Gastroesophageal sphincter (tissue), 4 donors: Measurements from ENCODE around the gene TMPRSS9. TPM values are rescaled to one million over a fixed set of nuclear protein-coding genes. Genes with fewer than 3 reads are reported as not detected.
"Not testable (repeated sequence)": the region's sequence is repeated elsewhere in the genome, so short reads cannot be mapped to it uniquely, and the experiment has no call there.

Source experiments
- ATAC-seq: fragments of 150-250 bp; one replicate; pipeline ENCODE4 v1.9.1; 2016; ENCODE audit warnings: mild to moderate bottlenecking, moderate library complexity
- H3K27ac ChIP-seq, 4 donors: fragments of 200-600 bp; sonication (generic) in 3 of 4; 1 replicate in 3 of 4; 2 replicates in 1 of 4; pipeline ENCODE4 v1.5.1; 2016 to 2019
- H3K27me3 ChIP-seq: fragments of 200-600 bp; sonication (generic); one replicate; pipeline ENCODE4 v1.5.1; 2019
- H3K36me3 ChIP-seq, 2 donors: fragments of 200-600 bp; sonication (generic); one replicate each; pipeline ENCODE4 v1.5.1; 2019; ENCODE audit warnings: control low read depth in 1 of 2
- H3K4me1 ChIP-seq, 3 donors: fragments of 200-600 bp; sonication (generic); 1 replicate in 2 of 3; 2 replicates in 1 of 3; pipeline ENCODE4 v1.5.1; 2016 to 2019; ENCODE audit warnings: control low read depth in 2 of 3
- H3K4me3 ChIP-seq, 2 donors: fragments of 200-600 bp; sonication (generic); one replicate each; pipeline ENCODE4 v1.5.1; 2019; ENCODE audit warnings: mild to moderate bottlenecking in 1 of 2, moderate library complexity in 1 of 2
- H3K9me3 ChIP-seq, 3 donors: fragments of 200-600 bp; sonication (generic); one replicate each; pipeline ENCODE4 v1.5.1; 2017 to 2019; ENCODE audit warnings: control low read depth in 2 of 3
- EP300 ChIP-seq: sonication (generic); formaldehyde crosslinking; IDR thresholded peaks from one replicate; pipeline ENCODE4 v1.6.1; 2017; ENCODE audit warnings: antibody characterized with exemption, mild to moderate bottlenecking
- POLR2A ChIP-seq, 2 donors: fragments of 450-650 bp; IDR thresholded peaks; one replicate each; pipeline ENCODE4 v1.6.1; 2017; ENCODE audit warnings: antibody characterized with exemption in 2 of 2, mild to moderate bottlenecking in 2 of 2, moderate library complexity in 1 of 2
- POLR2AphosphoS5 ChIP-seq: sonication (generic); formaldehyde crosslinking; IDR thresholded peaks from one replicate; pipeline ENCODE4 v1.6.1; 2017; ENCODE audit warnings: antibody characterized with exemption
- WGBS, 2 donors: methylation state at CpG; one replicate each; pipeline ENCODE4 v1.1.5; 2018; ENCODE audit warnings: low coverage in 1 of 2; 5-methylcytosine and 5-hydroxymethylcytosine counted together
- total RNA-seq, 4 donors: library from RNA; depleted of rRNA; stranded (reverse); fragments of >200 nt; gene quantifications; one replicate each; pipeline ENCODE4 v1.1.0, GENCODE V29; 2016
- TF ChIP-seq, protein P1 (sequence below), 4 experiments: fragments of 200-600 bp in 2 of 4; fragments of 450-650 bp in 2 of 4; sonication (generic) in 1 of 4; IDR thresholded peaks; one replicate each; pipeline ENCODE4 v1.5.1; 2017 to 2019; ENCODE audit warnings: antibody characterized with exemption in 4 of 4, mild to moderate bottlenecking in 2 of 4, moderate library complexity in 2 of 4

TMPRSS9 gene
- total RNA-seq, 4 donors from 2014 or later, result 0.54 TPM; not detected in 3

DNA sequence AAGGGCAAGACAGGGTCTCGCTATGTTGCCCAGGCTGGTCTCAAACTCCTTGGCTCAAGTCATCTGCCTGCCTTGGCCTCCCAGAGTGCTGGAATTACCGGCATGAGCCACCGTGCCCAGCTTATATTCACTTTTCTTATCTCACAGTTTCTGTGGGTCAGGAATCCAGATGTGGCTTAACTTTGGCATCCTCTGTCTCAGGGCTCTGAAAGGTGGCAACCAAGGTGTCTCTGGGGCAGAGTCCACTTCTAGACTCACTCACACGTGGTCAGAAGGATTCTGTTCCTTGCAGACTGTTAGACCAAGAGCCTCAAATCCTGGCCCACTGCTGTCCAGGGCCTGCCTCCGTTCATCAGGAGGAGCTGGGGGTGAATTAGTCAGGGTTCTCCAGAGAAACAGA, 104.3 kb downstream of the TMPRSS9 start:
- no peak for ATAC-seq
- Histone ChIP-seq H3K27me3 (no peaks in the 10 kb centered on the region), H3K9me3 (no peaks in the 10 kb centered on the region), H3K27ac (no peak overlapping the region), H3K4me1 (peaks cover 0 to 27% (median 10%) of the 10 kb centered on the region in 3 donors), H3K4me3 (no peak overlapping the region), H3K36me3 (no peaks in the 10 kb centered on the region)
- TF ChIP-seq POLR2A (IDR thresholded peaks at IDR 0.05) (no peak), EP300 (no peak), POLR2AphosphoS5 (no peak)
- TF ChIP-seq, protein P1, sequence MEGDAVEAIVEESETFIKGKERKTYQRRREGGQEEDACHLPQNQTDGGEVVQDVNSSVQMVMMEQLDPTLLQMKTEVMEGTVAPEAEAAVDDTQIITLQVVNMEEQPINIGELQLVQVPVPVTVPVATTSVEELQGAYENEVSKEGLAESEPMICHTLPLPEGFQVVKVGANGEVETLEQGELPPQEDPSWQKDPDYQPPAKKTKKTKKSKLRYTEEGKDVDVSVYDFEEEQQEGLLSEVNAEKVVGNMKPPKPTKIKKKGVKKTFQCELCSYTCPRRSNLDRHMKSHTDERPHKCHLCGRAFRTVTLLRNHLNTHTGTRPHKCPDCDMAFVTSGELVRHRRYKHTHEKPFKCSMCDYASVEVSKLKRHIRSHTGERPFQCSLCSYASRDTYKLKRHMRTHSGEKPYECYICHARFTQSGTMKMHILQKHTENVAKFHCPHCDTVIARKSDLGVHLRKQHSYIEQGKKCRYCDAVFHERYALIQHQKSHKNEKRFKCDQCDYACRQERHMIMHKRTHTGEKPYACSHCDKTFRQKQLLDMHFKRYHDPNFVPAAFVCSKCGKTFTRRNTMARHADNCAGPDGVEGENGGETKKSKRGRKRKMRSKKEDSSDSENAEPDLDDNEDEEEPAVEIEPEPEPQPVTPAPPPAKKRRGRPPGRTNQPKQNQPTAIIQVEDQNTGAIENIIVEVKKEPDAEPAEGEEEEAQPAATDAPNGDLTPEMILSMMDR (IDR thresholded peaks at IDR 0.05), result no peak
- WGBS, 2 donors, result 77% methylated on average over 5 of the region's 5 CpGs; no CpG with 5 or more reads in 1 of the 2 donors

DNA sequence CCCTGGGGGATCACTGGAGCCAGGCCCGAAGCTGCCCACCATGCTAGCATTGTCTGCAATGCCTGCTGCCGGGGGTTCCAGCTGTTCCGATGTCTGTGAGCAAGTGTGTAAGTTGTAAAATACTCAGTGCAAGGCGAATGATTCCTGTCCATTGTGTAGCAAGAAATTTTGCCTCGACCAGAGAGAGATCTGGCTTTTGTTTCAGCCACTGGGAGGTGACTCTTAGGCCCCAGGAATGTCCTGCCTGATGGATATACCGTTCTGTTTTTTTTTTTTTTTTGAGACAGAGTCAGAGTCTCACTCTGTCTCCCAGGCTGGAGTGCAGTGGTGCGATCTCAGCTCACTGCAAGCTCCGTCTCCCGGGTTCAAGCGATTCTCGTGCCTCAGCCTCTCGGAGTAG, 108.5 kb downstream of the TMPRSS9 start:
- no peak for ATAC-seq
- H3K9me3 ChIP-seq, result no peaks in the 10 kb centered on the region
- 61 to 68% methylated on average over 3 to 6 of the region's 12 CpGs for WGBS, 2 donors
- no peak overlapping the region for H3K4me3 ChIP-seq
- no peaks in the 10 kb centered on the region for H3K4me1 ChIP-seq
- H3K27ac ChIP-seq, result no peak overlapping the region
- no peaks in the 10 kb centered on the region for H3K36me3 ChIP-seq
- H3K27me3 ChIP-seq, result no peaks in the 10 kb centered on the region
- TF ChIP-seq, protein P1 (IDR thresholded peaks at IDR 0.05), result no peak

DNA sequence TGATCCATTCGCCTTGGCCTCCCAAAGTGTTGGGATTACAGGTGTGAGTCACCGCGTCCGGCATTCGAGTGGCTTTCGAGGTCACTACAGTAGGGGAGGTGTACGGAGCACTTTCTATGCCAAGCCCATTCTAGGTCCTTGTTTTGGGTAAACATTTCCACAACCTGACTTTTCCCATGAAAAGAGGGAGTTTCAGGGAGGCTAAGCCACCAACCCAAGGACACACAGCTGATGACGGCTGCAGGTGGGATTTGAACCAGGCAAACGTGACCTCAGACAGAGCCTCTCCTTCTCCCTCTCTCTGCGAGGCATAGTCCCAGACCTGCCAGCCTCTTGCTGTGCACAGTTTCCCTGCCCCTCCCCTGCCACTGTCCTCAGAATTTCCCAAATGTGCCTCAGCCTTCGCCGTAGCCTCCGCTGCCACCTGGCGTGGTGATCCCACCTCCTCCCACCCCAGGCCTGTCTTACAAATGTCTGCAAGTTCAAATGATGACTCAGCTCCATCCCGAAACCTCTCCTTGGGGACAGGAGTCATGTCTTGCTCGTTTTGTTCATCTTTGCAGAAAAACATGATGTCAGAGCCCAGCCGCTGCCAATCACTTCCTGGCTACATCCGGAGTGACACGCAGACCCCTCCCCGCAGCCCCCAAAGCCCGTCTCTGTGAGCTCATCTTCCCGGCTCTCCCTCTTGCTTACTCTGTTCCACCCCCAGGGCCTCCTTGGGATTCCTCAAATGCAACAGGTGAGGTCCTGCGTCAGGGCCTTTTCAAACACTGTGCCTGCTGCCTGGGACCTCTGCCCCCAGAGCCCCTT, 109.2 kb downstream of the TMPRSS9 start:
- Histone ChIP-seq H3K27ac (no peak overlapping the region), H3K4me3 (no peak overlapping the region), H3K4me1 (peaks cover 0 to 3% (median 0%) of the 10 kb centered on the region in 3 donors), H3K9me3 (no peaks in the 10 kb centered on the region), H3K36me3 (no peaks in the 10 kb centered on the region), H3K27me3 (no peaks in the 10 kb centered on the region)
- TF ChIP-seq, protein P1 (IDR thresholded peaks at IDR 0.05), result no peak
- TF ChIP-seq POLR2AphosphoS5 (no peak), EP300 (no peak), POLR2A (IDR thresholded peaks at IDR 0.05) (no peak)
- ATAC-seq, result peak; percentile 40
- WGBS, 2 donors, result 49 to 62% methylated on average over 9 to 14 of the region's 23 CpGs

GRCh38 chr19:2469915-2470200, 109.8 kb downstream of the TMPRSS9 start:
- not testable (repeated sequence) for H3K27ac ChIP-seq, H3K27me3 ChIP-seq, H3K36me3 ChIP-seq, H3K4me3 ChIP-seq, H3K9me3 ChIP-seq, H3K4me1 ChIP-seq, ATAC-seq
- WGBS, 2 donors, result 80 to 85% methylated on average over 1 to 6 of the region's 8 CpGs

DNA sequence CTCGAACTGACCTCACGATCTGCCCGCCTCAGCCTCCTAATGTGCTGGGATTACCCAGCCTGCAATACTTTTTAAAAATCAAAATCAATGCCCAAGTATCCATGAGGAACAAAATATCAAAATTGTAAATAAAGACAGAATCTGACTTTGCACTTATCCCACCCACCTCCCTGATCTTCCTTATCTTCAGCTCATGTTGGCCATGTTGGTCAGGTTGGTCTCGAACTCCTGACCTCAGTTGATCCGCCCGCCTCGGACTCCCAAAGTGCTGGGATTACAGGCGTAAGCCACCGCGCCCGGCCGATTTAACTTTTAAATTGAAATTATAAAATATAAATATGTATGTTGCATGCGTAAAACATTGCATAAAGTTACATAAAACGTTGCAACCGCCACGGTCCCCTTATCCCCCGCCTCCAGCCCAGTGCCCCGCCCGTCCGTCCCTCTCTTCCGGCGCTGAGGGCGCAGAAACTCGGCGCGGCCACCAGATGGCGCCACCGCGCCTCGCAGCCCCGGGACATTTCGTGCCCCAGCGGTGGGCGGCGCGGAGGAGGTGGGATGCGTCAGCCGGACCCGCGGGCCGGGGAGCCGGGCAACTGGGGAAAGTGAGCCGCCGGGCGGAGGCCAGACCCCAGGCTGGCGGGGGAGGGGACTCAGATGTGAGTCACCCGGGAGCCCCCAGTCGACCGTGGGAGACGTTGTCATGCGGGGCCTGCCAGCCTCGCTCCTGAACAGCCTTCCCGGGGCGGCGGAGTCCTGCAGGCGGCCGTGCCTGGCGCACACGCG, 114.4 kb downstream of the TMPRSS9 start:
- peak; percentile 41 for ATAC-seq
- Histone ChIP-seq H3K9me3 (no peaks in the 10 kb centered on the region), H3K36me3 (peaks cover 0 to 11% of the 10 kb centered on the region in 2 donors), H3K4me3 (peak overlapping the region; percentile 83 to 92), H3K27ac (peak overlapping the region; percentile 58 to 94 (median 92)), H3K27me3 (no peaks in the 10 kb centered on the region), H3K4me1 (peaks cover 0 to 39% (median 6%) of the 10 kb centered on the region in 3 donors)
- TF ChIP-seq, protein P1 (IDR thresholded peaks at IDR 0.05), result peak in 3 of 4 experiments; percentile 99 to 100 (median 100)
- no peak for TF ChIP-seq EP300
- peak; percentile 76 for TF ChIP-seq POLR2AphosphoS5
- 13 to 18% methylated on average over 8 to 24 of the region's 60 CpGs for WGBS, 2 donors
